Measurements from ENCODE around the gene PPP2R5E.

- TF ChIP-seq CTCF (IDR thresholded peaks at IDR 0.05; ENCODE audit: insufficient read depth, low read length, poor library complexity, severe bottlenecking): no peak
- no peak for TF ChIP-seq EZH2phosphoT487 (conservative IDR thresholded peaks at IDR 0.05; ENCODE audit: low read length)
These were observed 105.0 kb downstream of the PPP2R5E start for GRCh38 chr14:63438065-63438757.
